ENCODE results near the gene NOS3. TPM values are rescaled to one million over a fixed set of nuclear protein-coding genes. Genes with fewer than 3 reads are reported as not detected.

The NOS3 gene
- total RNA-seq, 2 experiments from 2014 or later, result 9.3 to 11.1 TPM

DNA sequence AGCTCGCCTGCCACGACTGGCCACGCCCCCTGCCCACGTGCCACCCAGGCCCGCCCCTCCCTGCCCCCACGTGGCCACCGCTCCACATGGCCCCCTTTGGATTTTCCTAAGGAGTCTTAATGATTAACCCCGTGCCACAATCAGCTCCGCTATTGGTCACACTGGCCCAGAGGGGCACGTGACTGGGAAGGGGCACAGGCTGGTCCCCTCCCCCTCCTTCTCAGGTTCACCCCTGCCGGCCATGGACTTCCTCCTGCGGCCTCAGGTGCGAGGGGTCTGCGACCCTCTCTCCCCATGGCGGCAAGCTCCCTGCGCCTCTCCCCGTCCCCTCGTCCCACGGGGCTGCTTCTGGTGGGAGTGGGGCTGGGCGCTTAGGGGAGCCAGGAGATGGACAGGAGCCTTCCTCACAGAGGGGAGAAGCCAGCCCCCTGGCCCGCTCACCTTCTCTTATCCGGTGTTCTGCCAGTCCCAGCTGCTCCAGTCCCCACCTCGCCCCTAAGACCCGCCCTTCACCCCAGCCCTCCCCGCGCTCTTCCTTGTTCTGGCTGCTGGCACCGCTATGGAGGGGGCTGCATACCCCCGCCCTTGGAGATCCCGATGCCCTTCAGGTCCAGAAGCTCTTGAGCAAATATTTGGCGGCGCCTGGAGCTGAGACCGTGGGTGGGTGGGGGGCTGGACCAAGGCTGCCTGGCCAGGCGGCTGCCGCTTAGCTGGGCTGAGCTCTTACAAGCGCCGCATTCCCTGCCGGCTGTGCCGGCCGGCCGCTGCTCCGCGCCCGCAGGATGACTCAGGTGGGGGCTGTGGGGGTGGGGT is 71.8 kb downstream of the NOS3 start:
- CTCF ChIA-PET, result interaction anchor here (1.1 kb wide), 1 partner anchor 45 kb away, joined by 3 read pairs; no protein-coding TSS in a partner anchor
- intact Hi-C loops (cut with DNase I, micrococcal nuclease), result no loop called here
- Mint-ChIP-seq H3K4me1 (peaks cover 20% of the 10 kb centered on the region), H3K27me3 (no peaks in the 10 kb centered on the region), H3K4me3 (no peak overlapping the region), H3K36me3 (ENCODE audit: low read depth) (peaks cover 10% of the 10 kb centered on the region), H3K27ac (no peak overlapping the region), H3K9me3 (ENCODE audit: low read depth) (no peaks in the 10 kb centered on the region)
- ATAC-seq, result no peak
- DNase-seq, result no peak
- POLR2A ChIA-PET, result interaction anchor here (0.9 kb wide), 1 partner anchor 18 kb away, joined by 3 read pairs; the partner anchor contains the start of gene FASTK

GRCh38 chr7:151063212-151063561 is 72.4 kb downstream of the NOS3 start:
- Mint-ChIP-seq H3K9me3 (ENCODE audit: low read depth) (no peaks in the 10 kb centered on the region), H3K27ac (no peak overlapping the region), H3K4me1 (peaks cover 20% of the 10 kb centered on the region), H3K4me3 (no peak overlapping the region), H3K36me3 (ENCODE audit: low read depth) (peaks cover 12% of the 10 kb centered on the region), H3K27me3 (no peaks in the 10 kb centered on the region)
- ATAC-seq, result no peak
- ChIA-PET CTCF (interaction anchor here (1.1 kb wide), 1 partner anchor 46 kb away, joined by 3 read pairs; no protein-coding TSS in a partner anchor), POLR2A (interaction anchor here (0.9 kb wide), 1 partner anchor 17 kb away, joined by 3 read pairs; the partner anchor contains the start of gene FASTK)
- DNase-seq, result no peak
- intact Hi-C loops (cut with DNase I, micrococcal nuclease), result no loop called here

Other genes with a start within 250 kb of the NOS3 start
- not detected for gene TMEM176B, start 190.7 kb upstream of the NOS3 start, total RNA-seq
- not detected for gene TMEM176A, start 190.2 kb upstream of the NOS3 start, total RNA-seq
- not detected for gene AOC1, start 138.5 kb upstream of the NOS3 start, total RNA-seq
- under 1 TPM; 0.48 to 0.54 TPM for gene KCNH2, start 12.7 kb upstream of the NOS3 start, total RNA-seq
- 10 to 100 TPM in 1 of 2 experiments, 1 to 10 TPM in 1; 6.9 to 10.0 TPM for gene ATG9B, start 33.5 kb downstream of the NOS3 start, total RNA-seq
- 10 to 100 TPM; 41.9 to 44.5 TPM for gene ABCB8, start 37.4 kb downstream of the NOS3 start, total RNA-seq
- gene ASIC3, start 57.5 kb downstream of the NOS3 start, total RNA-seq, result 1 to 10 TPM; 5.5 to 6.7 TPM
- 10 to 100 TPM; 12.5 to 16.7 TPM for gene CDK5, start 66.9 kb downstream of the NOS3 start, total RNA-seq
- gene SLC4A2, start 68.6 kb downstream of the NOS3 start, total RNA-seq, result 10 to 100 TPM; 58.7 to 85.0 TPM
- gene FASTK, start 89.8 kb downstream of the NOS3 start, total RNA-seq, result 10 to 100 TPM; 56.6 to 56.7 TPM
- gene TMUB1, start 92.5 kb downstream of the NOS3 start, total RNA-seq, result 10 to 100 TPM; 54.0 to 67.7 TPM
- gene AGAP3, start 95.5 kb downstream of the NOS3 start, total RNA-seq, result 10 to 100 TPM; 29.4 to 33.2 TPM
- gene GBX1, start 176.7 kb downstream of the NOS3 start, total RNA-seq, result under 1 TPM in 1 of 2 experiments, not detected in 1; 0.16 TPM
- gene ASB10, start 196.2 kb downstream of the NOS3 start, total RNA-seq, result not detected
- not detected for gene H2BK1, start 219.5 kb downstream of the NOS3 start, total RNA-seq
- gene ABCF2, start 236.2 kb downstream of the NOS3 start, total RNA-seq, result 10 to 100 TPM; 48.4 to 49.0 TPM
- 10 to 100 TPM; 20.7 to 27.3 TPM for gene CHPF2, start 241.5 kb downstream of the NOS3 start, total RNA-seq